HG03442 (cell line): ENCODE results near the gene GFOD1.

ENCODE experiments used
- ATAC-seq: cut with Tn5 transposase; IDR thresholded peaks from one replicate; pipeline ENCODE4 v1.9.1; 2021; ENCODE audit warnings: mild to moderate bottlenecking, moderate library complexity; ENCODE audit not compliant: unreplicated experiment

The GFOD1 gene

DNA sequence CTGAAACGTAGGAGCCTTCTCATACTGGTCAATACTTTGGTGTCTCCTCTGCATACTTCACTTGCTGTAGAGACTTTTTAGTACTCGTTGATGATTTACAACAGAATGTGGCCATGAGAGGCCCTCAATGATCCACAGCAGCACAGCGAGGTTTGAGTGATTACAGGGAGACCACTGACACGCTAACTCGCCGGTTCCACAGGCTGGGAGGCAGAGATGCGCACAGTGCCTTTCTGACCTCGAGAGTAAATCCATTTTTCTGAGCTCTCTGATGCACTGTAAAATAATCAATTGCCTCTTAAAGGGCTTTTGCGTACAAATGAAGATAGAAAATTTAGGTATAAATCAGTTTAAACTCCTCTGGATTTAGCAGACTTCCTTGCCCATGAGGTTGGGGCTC, 102.9 kb downstream of the GFOD1 start:
- no peak for ATAC-seq

DNA sequence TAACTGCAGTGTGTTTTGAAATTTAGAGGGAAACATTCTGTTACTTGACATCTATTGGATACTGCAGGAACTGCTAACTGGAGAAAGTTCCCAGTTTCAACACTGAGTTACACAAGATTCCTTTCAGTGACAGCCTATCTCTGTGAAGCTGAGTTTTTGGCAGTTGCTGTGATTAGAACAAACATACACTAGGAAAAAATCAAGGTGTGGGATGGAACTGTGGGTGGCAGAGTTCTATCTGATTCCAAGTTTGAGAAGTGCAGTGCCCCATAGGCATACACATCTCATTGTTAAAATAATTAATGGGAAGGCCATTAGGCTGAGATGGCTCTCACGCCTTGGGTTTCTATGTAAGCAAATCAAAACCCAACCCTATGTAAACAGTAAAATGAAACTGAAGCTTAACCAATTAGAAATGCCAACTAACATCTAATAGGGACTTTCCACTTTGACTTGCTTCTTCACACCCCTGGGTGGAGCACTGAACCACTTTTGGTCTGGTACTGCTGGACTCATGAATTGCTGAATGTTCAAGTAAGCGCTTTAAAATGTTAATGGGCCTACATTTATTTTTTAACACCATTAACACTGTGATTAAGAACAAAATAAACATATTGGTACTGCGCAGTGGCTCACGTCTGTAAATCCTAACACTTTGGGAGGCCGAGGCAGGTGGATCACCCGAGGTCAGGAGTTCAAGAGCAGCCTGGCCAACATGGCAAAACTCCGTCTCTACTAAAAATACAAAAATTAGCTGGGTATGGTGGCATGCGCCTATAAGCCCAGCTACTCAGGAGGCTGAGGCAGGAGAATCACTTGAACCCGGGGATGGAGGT, 103.9 kb downstream of the GFOD1 start:
- ATAC-seq: peak; percentile 86

DNA sequence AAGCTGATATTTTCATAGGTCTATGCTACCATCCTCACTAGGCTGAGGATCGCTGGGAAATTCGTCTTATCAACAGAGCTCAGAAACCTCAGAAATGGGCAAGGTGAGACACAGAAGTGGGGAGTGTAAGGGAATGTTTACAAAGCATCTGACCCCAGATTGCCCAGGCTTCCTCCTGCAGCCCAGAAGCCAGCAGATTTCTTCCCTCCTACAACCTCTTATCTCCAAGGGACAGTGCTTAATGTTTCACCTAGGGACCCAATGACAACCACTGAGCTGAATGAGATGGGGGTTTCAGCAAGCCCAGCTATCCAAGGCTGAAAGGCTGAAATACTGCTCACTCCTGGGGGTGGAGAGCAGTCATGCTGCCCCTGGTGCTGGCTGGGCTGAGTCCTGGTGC, 106.6 kb downstream of the GFOD1 start:
- ATAC-seq: no peak

DNA sequence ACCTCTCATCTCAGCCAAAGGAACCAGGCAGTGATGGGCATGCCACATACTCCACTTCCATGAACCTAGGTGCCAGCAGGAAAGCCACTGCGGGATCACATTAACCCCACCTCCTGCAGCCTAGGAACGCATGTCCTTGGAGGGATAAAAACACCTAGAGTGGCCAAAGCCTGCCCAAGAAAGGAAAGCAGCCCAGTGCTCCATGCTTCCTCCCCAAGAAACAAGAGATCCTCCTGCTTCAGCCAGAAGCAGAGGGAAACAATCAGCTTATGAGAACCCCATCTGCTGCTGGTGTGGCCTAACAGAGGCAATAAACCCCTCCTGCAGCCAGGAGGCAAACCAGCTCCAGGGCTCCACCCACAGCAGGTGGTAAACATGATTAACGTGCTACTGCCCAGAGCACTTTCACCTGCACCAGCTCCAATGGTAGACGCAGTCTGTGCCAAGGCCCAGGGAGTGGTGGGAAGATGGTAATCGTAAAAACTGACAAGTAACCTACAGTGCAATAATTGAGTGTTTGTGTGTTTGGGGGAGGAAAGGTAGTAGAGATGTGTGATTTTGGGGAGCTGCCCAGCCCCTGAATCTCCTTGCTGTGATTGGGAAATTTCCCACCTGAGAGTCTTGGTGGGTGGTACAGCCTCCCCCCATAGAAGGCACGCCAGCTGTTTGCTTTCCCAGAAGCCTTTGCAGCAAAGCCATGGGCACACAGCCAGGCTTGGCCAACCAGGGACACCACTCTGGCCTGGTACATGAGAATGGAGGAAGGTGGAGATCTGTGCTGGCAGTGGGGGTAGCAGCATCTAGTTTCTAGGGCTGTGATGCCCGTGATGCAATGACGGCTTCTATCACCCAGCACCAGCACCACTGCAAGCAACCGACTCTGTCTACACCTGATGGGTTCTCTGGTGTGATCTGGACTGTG, 108.5 kb downstream of the GFOD1 start:
- no peak for ATAC-seq

DNA sequence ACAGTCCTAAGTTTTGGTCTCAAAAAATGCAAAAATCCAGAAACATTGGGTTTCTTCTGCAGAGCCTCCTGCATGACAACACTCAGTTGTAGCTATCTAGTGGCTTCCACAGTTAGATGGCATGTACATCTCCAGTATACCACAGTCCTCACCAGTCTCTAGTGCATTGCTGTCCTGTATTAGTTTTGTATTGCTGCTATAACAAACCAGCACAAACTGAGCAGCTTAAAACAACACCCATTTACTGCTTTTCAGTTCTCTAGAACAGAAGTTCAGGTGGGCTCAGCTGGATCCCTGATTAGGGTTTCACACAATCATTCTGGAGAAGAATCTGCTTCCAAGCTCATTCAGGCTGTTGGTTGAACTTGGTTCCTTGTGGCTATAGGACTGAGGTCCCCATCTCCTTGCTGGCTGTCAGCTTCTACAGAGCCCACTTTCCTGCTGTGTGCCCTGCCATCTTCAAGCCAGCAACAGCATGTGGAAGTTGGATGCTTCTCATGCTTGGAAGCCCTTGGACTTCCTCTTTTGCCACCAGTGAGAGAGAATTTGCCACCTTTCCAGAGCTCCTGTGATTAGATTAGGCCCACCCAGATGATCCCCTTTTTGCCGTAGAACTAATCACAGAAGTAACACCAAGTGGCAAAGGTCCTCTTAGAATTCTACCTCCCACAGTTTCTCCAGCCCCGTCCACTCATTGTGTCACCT, 110.2 kb downstream of the GFOD1 start:
- no peak for ATAC-seq

DNA sequence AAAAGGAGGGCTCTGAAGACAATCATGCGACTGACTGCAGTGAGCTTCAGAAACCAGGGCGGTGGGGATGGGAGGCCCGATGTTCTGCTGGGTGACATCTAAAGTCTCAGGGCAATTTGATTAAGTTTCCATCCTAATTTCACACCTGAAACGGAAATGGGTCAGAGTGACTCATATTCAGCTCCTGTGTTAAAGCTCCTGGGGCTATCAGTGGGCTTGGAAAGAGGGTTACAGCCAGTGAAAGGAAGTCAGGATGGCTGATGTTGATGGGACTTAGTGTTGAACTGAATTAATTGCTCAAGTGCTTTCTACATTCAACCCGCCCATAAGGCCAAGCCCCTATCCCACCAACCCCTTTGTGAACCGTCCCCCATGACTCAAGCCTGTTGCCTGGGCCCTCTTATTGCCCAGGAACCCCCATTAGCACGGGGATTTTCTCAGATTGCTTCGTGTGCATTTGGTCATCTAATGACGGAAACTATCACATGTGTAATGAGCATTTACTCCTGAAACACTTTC, 112.0 kb downstream of the GFOD1 start:
- peak; percentile 75 for ATAC-seq

DNA sequence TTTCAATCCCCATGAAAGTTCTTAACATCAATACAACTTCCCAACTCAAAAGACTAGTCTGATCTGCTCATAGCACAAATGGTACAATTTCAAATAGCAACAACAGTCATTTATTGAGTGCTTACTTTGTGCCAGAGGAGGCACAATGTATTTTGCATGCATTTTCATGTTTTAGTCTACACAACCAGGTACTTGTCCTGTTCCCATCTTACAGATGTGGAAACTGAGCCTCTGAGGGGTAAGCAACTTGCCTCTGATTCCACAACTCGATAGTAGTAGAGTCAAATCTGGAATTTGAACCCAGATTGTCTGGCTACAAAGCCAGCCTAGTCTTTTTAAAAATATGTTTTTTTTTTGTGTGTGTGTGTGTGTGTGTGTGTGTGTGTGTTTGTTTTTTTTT, 113.5 kb downstream of the GFOD1 start:
- no peak for ATAC-seq

DNA sequence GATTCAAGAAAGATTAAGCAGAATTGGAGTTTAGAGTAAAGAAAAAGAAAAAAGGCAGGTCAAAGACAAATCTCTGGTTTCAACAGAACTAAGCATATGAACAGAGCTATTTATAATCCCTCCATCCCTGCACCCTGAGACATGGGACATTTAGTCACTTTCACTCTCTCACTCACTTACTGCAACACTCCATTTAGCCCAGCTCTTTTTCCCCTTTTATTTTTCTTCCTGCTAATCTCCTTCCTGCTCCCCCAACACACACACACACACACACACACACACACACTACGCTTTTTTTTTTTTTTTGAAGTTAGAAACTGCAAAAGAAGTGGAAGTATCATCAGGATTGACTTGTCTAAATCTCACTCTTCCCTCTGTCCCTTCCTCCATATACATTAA, 113.9 kb downstream of the GFOD1 start:
- ATAC-seq: no peak

DNA sequence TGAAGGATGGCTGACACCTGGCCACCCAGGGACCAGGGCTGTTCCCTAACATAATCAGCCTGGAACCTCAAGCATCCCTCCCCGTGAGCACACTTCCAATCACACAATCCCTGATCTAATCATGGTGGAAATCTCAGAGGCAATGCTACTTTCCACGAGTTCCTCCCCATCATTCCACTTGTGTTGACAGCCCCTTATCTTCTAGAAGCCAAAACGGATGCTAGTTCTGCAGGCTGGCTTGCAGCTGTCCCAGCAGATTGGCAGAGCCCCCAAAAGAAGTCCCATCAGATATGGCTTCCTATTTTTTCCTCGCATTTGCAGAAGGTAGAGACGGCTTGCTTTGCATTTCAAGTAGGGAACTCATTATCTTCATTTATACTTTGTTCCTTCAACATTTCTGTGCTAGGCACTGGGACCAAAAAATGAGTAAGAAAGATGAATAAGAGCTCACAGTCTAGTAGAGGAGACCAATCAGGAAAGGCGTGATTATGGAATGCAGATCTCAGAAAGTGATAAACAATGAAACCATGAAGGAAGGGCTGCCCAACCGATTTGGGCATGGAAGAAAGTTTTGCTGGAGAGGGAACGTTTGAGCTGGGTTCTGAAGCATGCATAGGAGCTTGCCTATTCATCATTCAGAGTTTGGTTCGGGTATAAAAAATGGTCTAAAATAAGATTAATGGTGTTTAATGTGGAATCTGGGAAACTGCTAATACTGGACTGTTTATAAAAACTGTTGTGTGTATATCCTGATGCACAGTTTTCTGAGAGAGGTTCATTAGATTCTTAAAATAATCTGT, 114.5 kb downstream of the GFOD1 start:
- ATAC-seq: no peak

DNA sequence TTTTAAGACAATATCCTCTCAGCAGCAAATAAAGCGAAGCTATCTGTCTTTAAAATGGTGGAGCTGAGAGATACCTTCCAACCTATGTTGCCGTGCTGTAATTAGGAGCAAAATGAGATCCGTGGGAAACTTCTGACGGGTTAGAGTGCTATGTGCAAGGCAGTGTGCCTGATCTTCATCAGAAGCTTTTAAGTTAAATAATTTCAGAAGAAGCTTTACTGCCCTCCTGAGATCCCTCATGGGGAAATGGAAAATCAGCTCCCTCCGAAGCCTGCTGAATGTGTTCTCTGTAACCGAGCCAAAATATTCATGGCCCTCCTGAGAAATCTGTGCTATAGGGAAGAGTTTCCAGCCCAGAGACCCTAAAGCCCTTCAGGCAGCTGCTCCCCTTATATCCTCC, 115.3 kb downstream of the GFOD1 start:
- no peak for ATAC-seq

DNA sequence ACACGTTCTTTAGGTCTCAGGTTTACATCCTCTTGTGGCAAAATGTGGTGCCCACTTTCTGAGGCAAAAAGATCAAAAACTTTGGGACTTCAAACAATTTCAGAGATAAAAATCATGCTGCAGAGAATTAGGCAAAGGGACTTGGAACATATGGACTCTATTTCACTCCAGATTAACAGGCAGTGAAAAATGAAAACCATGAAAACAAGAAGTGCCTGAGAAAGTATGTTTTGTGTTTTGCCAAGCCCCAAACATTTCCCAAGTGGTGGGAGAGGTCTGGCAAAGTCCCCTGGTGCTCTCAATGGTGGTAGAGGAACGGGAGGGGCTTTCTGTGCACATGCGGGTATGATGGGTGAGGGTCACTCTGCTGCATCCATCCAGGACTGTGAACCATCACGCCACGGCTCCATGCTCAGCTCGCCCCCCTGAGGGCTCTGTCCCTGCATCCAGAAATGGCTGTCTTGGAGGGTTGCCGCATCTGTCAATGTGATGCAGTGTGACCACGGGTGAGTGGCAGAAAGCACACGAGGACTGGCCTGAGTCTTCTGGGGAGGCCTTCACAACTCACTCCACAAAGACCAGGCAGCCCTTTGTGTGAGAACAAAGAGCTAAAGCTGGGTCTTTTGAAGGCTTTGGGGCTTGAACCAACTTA, 115.9 kb downstream of the GFOD1 start:
- ATAC-seq: no peak

DNA sequence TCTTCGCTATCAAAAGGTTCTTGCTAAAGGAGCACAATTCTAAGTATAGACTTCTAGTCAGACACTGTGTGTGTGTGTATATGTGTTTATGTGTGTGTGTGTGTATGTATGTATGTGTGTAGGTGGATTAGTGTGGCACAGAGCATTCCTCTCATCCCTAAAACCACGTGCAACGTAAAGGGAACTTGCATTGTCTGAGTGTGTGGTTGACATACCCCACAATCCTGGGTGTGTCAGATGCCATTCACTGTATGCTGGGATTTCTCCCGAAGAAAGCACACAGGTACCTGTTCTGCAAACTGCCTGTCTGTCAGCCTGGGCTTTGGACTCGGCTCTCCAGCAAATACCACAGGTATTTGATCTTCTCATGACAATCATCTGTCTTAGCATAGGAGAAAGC, 116.8 kb downstream of the GFOD1 start:
- ATAC-seq: no peak

DNA sequence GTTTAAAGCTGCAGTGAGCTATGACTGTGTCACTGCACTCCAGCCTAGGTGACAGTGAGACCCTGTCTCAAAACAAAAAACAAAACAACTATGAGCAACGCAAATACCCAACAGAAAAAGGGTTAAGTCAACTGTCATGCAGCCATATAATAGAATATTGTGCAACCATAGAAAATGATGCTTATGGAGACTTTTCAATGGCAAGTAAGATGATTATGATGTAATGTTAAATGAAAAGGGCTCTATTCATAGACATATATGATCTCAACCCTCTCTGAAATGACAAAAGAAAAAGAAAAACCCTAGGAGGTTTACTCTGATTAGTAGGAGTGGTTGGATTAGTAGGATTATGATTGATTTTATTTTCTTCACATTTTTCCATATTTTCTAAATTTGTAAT, 117.8 kb downstream of the GFOD1 start:
- ATAC-seq: no peak

DNA sequence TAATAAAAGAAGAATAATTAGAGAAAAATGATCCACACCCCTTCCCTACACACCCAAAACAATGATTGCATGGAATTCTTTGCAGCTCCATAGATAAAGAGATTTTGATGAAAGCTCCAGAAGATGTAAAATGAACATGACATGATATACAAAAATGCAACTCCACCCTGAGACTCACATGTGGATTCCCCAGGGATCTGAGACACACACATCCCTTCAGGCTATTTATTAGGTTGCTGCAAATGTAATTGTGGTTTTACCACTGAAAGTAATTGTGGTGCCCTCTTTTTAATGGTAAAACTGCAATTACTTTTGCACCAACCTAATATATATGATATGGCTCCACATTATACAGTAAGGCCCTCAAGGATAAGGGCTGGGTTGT, 118.7 kb downstream of the GFOD1 start:
- ATAC-seq: no peak

DNA sequence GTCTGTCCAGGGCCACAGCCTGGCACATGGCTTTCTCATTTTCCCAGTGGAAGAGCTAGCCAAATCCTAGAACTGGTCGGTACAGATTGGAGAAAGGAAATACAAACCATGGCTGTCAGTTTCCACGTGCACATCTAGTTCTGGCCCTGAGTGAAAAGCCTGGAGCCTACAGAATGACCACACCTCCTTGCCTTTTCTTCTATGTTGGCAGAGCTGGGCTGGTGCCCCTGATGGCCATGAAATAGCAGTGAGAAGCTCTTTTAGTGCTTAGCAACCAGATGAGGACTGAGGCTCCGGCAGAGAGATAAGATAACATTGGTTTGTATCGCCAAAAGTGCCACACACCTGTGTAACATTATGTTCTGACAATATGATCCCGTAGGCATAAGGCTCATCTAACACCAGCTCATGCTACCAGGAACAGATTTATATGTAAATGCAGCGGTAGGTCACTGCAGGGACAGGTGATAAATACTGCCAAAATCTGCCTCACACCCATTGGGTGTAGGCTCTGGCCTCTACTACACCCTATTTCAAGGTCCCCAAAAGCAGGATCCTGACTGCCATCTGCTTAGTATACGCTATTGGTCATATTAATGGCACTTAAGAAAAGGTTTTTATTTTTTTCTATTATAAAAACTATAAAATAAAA, 119.2 kb downstream of the GFOD1 start:
- no peak for ATAC-seq

DNA sequence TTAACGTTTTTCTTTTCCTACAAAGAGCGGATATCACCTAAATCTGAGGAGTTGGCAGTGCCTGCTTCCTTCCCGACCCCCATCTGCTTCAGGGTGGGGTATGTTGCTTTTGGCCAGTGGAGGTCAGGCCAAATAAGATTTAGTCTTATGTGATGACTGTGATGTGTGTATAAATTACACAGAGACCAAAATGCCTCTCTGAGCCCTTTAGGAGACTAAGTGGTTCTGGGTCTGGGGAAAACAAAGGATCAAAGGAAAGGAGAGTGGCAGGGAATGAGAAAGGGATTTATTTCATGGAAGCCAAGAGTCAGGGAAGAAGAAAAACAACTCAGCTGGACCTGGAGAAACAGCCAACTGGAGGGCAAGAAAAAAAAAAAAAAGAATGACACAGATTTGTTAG, 120.0 kb downstream of the GFOD1 start:
- ATAC-seq: no peak

DNA sequence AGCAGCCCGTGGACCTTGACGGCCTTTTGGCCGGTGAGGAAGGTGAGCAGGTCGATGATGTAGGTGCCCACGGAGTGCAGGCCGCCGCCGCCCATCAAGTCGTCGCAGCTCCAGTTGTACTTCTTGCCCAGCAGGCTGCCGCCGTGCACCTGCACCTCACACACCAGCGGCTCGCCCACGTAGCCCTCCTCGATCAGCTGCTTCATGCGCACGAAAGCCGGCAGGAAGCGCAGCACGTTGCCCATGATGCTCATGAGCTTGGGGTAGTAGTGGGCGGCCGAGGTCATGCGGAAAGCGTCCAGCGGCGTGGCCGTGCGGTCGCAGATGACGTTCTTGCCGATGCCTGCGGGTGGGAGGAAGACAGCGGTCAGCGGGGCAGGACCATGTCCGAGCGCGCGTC, 122.1 kb downstream of the GFOD1 start:
- no peak for ATAC-seq

DNA sequence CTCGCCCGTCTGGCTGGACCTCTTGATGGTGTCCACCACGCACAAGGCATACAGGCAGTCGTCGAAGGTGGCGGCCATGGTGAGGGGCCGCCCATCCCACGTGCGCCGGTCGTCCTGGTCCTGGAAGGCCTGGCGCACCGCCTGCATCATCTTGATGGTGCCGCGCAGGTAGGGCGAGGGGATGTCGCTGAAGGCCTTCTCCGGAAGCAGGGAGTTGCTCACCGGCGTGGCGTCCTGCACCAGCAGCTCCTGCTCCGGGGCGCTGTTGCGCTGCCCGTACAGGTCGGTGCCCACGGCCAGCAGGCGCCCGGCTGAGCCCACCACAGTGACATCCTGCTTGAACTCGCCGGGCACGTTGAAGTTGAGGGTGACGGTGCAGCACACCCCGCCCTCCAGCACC, 122.6 kb downstream of the GFOD1 start:
- no peak for ATAC-seq

DNA sequence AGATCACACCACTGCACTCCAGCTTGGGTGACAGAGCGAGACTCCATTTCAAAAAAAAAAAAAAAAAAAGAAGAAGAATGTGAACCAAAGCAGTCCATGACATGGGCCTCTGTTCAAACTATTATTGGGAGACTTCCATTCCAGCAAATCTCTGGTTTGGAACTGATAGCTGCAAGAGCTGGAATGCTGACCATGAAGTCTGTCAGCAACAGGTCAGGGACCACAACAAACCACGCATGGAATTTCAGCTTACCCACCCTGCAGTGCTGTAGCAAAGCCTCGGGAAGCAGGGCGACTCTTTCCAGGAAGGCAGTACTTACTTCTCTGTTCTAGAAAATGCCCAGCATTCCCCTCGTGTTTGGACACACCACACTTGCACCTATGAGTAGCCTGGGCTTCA, 125.0 kb downstream of the GFOD1 start:
- ATAC-seq: no peak
